Measurements from ENCODE around the gene ZNF280C. TPM values are rescaled to one million over a fixed set of nuclear protein-coding genes. Genes with fewer than 3 reads are reported as not detected.

The ZNF280C gene
- total and polyA plus RNA-seq, 2 donors = 2.4 to 3.2 TPM

DNA sequence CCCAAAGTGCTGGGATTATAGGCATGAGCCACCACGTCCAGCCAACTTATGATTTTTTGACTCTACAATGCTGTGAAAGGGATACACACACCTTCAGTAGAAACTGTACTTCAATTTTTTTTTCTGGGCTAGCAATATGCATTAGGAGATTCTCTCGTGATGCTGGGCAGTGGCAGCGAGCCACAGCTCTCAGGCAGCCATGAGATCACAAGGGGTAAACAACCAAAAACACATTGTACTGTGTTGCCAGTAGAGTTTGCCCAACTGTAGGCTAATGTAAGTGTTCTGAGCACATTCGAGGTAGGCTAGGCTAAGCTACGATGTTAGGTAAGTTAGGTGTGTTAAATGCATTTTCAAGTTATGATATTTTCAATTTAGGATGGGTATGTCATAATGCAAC is 71.2 kb downstream of the ZNF280C start:
- no peak for DNase-seq (ENCODE audit: low read depth in 6 of 9, low spot score in 9 of 9)

GRCh38 chrX:130196466-130196865 is 72.2 kb downstream of the ZNF280C start:
- H3K27me3 ChIP-seq (ENCODE audit: control insufficient read depth in 2 of 2, insufficient read depth in 1 of 2, low read length in 1 of 2) = no peaks in the 10 kb centered on the region
- no peaks in the 10 kb centered on the region for H3K4me1 ChIP-seq (ENCODE audit: control insufficient read depth in 2 of 2, insufficient read depth in 2 of 2, low read length in 2 of 2)
- no peak for DNase-seq (ENCODE audit: low read depth in 6 of 9, low spot score in 9 of 9)
- H3K9me3 ChIP-seq (ENCODE audit: control insufficient read depth in 2 of 2, insufficient read depth in 1 of 2, low read length in 1 of 2) = no peaks in the 10 kb centered on the region
- H3K27ac ChIP-seq (ENCODE audit: low read depth in 1 of 2, low read length in 1 of 2) = no peak overlapping the region
- no peaks in the 10 kb centered on the region for H3K36me3 ChIP-seq (ENCODE audit: control insufficient read depth in 2 of 2, insufficient read depth in 2 of 2, low read length in 1 of 2)
- no peak overlapping the region for H3K4me3 ChIP-seq (ENCODE audit: low read length in 2 of 2)
- WGBS = 94% methylated on average over 7 of the region's 7 CpGs

More for the DNA sequence above, 71.2 kb downstream of the ZNF280C start:
- Histone ChIP-seq H3K9me3 (ENCODE audit: control insufficient read depth in 2 of 2, insufficient read depth in 1 of 2, low read length in 1 of 2) (no peaks in the 10 kb centered on the region), H3K4me3 (ENCODE audit: low read length in 2 of 2) (no peak overlapping the region), H3K27ac (ENCODE audit: low read depth in 1 of 2, low read length in 1 of 2) (no peak overlapping the region), H3K27me3 (ENCODE audit: control insufficient read depth in 2 of 2, insufficient read depth in 1 of 2, low read length in 1 of 2) (no peaks in the 10 kb centered on the region), H3K36me3 (ENCODE audit: control insufficient read depth in 2 of 2, insufficient read depth in 2 of 2, low read length in 1 of 2) (no peaks in the 10 kb centered on the region), H3K4me1 (ENCODE audit: control insufficient read depth in 2 of 2, insufficient read depth in 2 of 2, low read length in 2 of 2) (no peaks in the 10 kb centered on the region)
- WGBS = 99% methylated on average over 5 of the region's 5 CpGs

- H3K27ac ChIP-seq (ENCODE audit: low read depth in 1 of 2, low read length in 1 of 2) = no peak overlapping the region
- H3K36me3 ChIP-seq (ENCODE audit: control insufficient read depth in 2 of 2, insufficient read depth in 2 of 2, low read length in 1 of 2) = no peaks in the 10 kb centered on the region
- 98% methylated on average over 4 of the region's 4 CpGs for WGBS
- H3K27me3 ChIP-seq (ENCODE audit: control insufficient read depth in 2 of 2, insufficient read depth in 1 of 2, low read length in 1 of 2) = no peaks in the 10 kb centered on the region
- H3K9me3 ChIP-seq (ENCODE audit: control insufficient read depth in 2 of 2, insufficient read depth in 1 of 2, low read length in 1 of 2) = no peaks in the 10 kb centered on the region
- no peak overlapping the region for H3K4me3 ChIP-seq (ENCODE audit: low read length in 2 of 2)
- no peak for DNase-seq (ENCODE audit: low read depth in 6 of 9, low spot score in 9 of 9)
- peaks cover 0 to 8% of the 10 kb centered on the region in 2 donors for H3K4me1 ChIP-seq (ENCODE audit: control insufficient read depth in 2 of 2, insufficient read depth in 2 of 2, low read length in 2 of 2)
Observed at GRCh38 chrX:130190801-130191200, 77.9 kb downstream of the ZNF280C start.

DNA sequence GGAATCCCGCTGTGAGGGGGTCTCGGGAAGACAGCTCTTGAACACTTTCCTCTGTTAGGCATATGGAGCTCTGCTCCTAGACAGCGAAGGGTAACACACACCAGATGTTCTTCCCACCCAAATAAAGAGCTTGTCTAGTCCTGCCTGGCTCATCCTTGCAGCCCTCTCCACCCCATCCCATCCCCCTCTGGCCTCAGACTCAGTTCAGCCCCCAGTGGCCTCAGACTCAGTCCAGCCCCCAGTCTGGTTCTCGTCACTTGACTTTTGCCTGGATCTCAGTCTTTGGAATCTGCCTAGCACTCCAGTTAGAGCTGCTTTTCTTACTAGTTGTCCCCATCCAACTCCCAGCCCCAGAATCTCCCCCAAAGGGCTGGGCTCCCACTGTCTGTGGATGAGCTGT is 82.0 kb downstream of the ZNF280C start:
- no peaks in the 10 kb centered on the region for H3K36me3 ChIP-seq (ENCODE audit: control insufficient read depth in 2 of 2, insufficient read depth in 2 of 2, low read length in 1 of 2)
- DNase-seq (ENCODE audit: low read depth in 6 of 9, low spot score in 9 of 9) = no peak
- no peak overlapping the region for H3K27ac ChIP-seq (ENCODE audit: low read depth in 1 of 2, low read length in 1 of 2)
- no peak overlapping the region for H3K4me3 ChIP-seq (ENCODE audit: low read length in 2 of 2)
- peaks cover 0 to 14% of the 10 kb centered on the region in 2 donors for H3K4me1 ChIP-seq (ENCODE audit: control insufficient read depth in 2 of 2, insufficient read depth in 2 of 2, low read length in 2 of 2)
- 93% methylated on average over 4 of the region's 4 CpGs for WGBS
- no peaks in the 10 kb centered on the region for H3K27me3 ChIP-seq (ENCODE audit: control insufficient read depth in 2 of 2, insufficient read depth in 1 of 2, low read length in 1 of 2)
- no peaks in the 10 kb centered on the region for H3K9me3 ChIP-seq (ENCODE audit: control insufficient read depth in 2 of 2, insufficient read depth in 1 of 2, low read length in 1 of 2)

DNA sequence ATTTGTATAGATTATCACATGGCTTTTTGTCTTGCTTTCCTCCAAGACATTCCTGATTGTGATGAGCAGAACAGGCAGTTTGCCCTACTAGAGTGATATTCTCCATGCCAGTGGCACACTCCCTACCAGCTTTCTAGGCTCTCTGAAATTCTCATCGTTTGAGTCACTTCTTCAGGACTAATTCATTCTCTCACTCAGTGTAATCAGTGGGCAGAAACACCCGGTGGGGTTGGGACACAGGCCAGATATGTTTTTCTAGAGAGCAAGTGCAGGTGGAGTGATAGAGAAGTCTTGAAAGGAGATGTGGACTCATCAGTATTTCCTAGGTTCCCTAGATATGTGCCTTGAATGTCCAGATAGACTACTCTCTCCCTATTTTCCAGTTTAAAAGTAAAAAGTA is 83.8 kb downstream of the ZNF280C start:
- no peak for DNase-seq (ENCODE audit: low read depth in 6 of 9, low spot score in 9 of 9)
- no peak overlapping the region for H3K27ac ChIP-seq (ENCODE audit: low read depth in 1 of 2, low read length in 1 of 2)
- WGBS = 79% methylated on average over 2 of the region's 2 CpGs
- no peaks in the 10 kb centered on the region for H3K9me3 ChIP-seq (ENCODE audit: control insufficient read depth in 2 of 2, insufficient read depth in 1 of 2, low read length in 1 of 2)
- H3K36me3 ChIP-seq (ENCODE audit: control insufficient read depth in 2 of 2, insufficient read depth in 2 of 2, low read length in 1 of 2) = no peaks in the 10 kb centered on the region
- H3K4me1 ChIP-seq (ENCODE audit: control insufficient read depth in 2 of 2, insufficient read depth in 2 of 2, low read length in 2 of 2) = peaks cover 0 to 14% of the 10 kb centered on the region in 2 donors
- H3K4me3 ChIP-seq (ENCODE audit: low read length in 2 of 2) = no peak overlapping the region
- H3K27me3 ChIP-seq (ENCODE audit: control insufficient read depth in 2 of 2, insufficient read depth in 1 of 2, low read length in 1 of 2) = no peaks in the 10 kb centered on the region

GRCh38 chrX:130184168-130184567 is 84.5 kb downstream of the ZNF280C start:
- Histone ChIP-seq H3K4me3 (ENCODE audit: low read length in 2 of 2) (no peak overlapping the region), H3K27ac (ENCODE audit: low read depth in 1 of 2, low read length in 1 of 2) (no peak overlapping the region), H3K27me3 (ENCODE audit: control insufficient read depth in 2 of 2, insufficient read depth in 1 of 2, low read length in 1 of 2) (no peaks in the 10 kb centered on the region), H3K4me1 (ENCODE audit: control insufficient read depth in 2 of 2, insufficient read depth in 2 of 2, low read length in 2 of 2) (peaks cover 0 to 14% of the 10 kb centered on the region in 2 donors), H3K36me3 (ENCODE audit: control insufficient read depth in 2 of 2, insufficient read depth in 2 of 2, low read length in 1 of 2) (no peaks in the 10 kb centered on the region), H3K9me3 (ENCODE audit: control insufficient read depth in 2 of 2, insufficient read depth in 1 of 2, low read length in 1 of 2) (no peaks in the 10 kb centered on the region)
- no peak for DNase-seq (ENCODE audit: low read depth in 6 of 9, low spot score in 9 of 9)
- WGBS = 95% methylated on average over 11 of the region's 11 CpGs

- no peak for DNase-seq (ENCODE audit: low read depth in 6 of 9, low spot score in 9 of 9)
- 69% methylated on average over 7 of the region's 7 CpGs for WGBS
- no peaks in the 10 kb centered on the region for H3K9me3 ChIP-seq (ENCODE audit: control insufficient read depth in 2 of 2, insufficient read depth in 1 of 2, low read length in 1 of 2)
Observed at GRCh38 chrX:130179579-130180215, 89.0 kb downstream of the ZNF280C start.

DNA sequence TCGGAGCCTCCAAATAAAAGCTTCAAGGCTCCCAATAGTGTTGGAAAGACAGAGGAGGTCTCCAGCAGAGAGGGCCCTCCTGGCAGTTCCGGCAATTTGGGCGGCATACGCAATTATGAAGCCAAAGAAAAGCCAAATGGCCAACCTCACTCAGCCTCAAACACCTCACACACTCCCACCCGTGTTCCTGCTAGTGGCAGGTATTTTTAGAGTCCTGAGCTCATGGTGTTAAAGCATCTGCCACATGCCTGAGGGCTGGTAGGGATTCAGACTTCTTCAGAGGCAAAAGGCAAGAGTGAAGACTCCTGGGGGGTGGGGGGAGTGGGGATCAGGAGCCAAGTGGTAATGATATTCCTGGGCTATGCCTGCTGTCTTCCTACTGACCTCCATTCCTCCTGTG is 89.5 kb downstream of the ZNF280C start:
- DNase-seq (ENCODE audit: low read depth in 6 of 9, low spot score in 9 of 9) = no peak
- 79% methylated on average over 5 of the region's 5 CpGs for WGBS
- Histone ChIP-seq H3K27me3 (ENCODE audit: control insufficient read depth in 2 of 2, insufficient read depth in 1 of 2, low read length in 1 of 2) (no peaks in the 10 kb centered on the region), H3K27ac (ENCODE audit: low read depth in 1 of 2, low read length in 1 of 2) (no peak overlapping the region), H3K9me3 (ENCODE audit: control insufficient read depth in 2 of 2, insufficient read depth in 1 of 2, low read length in 1 of 2) (no peaks in the 10 kb centered on the region), H3K36me3 (ENCODE audit: control insufficient read depth in 2 of 2, insufficient read depth in 2 of 2, low read length in 1 of 2) (no peaks in the 10 kb centered on the region), H3K4me1 (ENCODE audit: control insufficient read depth in 2 of 2, insufficient read depth in 2 of 2, low read length in 2 of 2) (peaks cover 0 to 12% of the 10 kb centered on the region in 2 donors), H3K4me3 (ENCODE audit: low read length in 2 of 2) (no peak overlapping the region)

More at GRCh38 chrX:130179579-130180215, 89.0 kb downstream of the ZNF280C start:
- H3K4me3 ChIP-seq (ENCODE audit: low read length in 2 of 2) = no peak overlapping the region
- no peaks in the 10 kb centered on the region for H3K27me3 ChIP-seq (ENCODE audit: control insufficient read depth in 2 of 2, insufficient read depth in 1 of 2, low read length in 1 of 2)
- H3K4me1 ChIP-seq (ENCODE audit: control insufficient read depth in 2 of 2, insufficient read depth in 2 of 2, low read length in 2 of 2) = peaks cover 0 to 11% of the 10 kb centered on the region in 2 donors
- no peak overlapping the region for H3K27ac ChIP-seq (ENCODE audit: low read depth in 1 of 2, low read length in 1 of 2)
- no peaks in the 10 kb centered on the region for H3K36me3 ChIP-seq (ENCODE audit: control insufficient read depth in 2 of 2, insufficient read depth in 2 of 2, low read length in 1 of 2)

DNA sequence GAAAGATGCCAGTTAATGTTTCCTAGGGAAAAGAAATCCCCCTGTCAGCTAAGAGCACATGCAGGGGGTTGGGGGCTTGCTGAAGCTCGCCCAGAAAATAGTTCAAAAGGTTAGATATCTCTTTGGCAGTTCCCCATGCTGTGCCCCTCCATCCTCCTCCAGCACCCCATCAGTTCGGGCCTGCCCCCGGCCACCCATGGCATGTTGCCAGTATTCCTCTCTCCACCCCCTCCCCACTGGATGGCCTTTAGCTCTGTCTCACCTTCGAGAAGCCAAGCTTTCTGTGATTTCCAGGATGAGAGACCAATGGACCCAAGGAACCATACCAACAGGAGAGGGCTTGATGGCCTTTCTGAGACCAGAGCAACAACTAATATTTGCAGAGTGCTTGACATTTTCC is 91.8 kb downstream of the ZNF280C start:
- H3K4me1 ChIP-seq (ENCODE audit: control insufficient read depth in 2 of 2, insufficient read depth in 2 of 2, low read length in 2 of 2) = peaks cover 0 to 29% of the 10 kb centered on the region in 2 donors
- 92% methylated on average over 4 of the region's 4 CpGs for WGBS
- peaks cover 0 to 6% of the 10 kb centered on the region in 2 donors for H3K27me3 ChIP-seq (ENCODE audit: control insufficient read depth in 2 of 2, insufficient read depth in 1 of 2, low read length in 1 of 2)
- no peaks in the 10 kb centered on the region for H3K36me3 ChIP-seq (ENCODE audit: control insufficient read depth in 2 of 2, insufficient read depth in 2 of 2, low read length in 1 of 2)
- no peak overlapping the region for H3K27ac ChIP-seq (ENCODE audit: low read depth in 1 of 2, low read length in 1 of 2)
- DNase-seq (ENCODE audit: low read depth in 6 of 9, low spot score in 9 of 9) = no peak
- no peak overlapping the region for H3K4me3 ChIP-seq (ENCODE audit: low read length in 2 of 2)
- no peaks in the 10 kb centered on the region for H3K9me3 ChIP-seq (ENCODE audit: control insufficient read depth in 2 of 2, insufficient read depth in 1 of 2, low read length in 1 of 2)
